D721Med (cell line): ENCODE results near the gene GGT6.
"Not testable (repeated sequence)": the region's sequence is repeated elsewhere in the genome, so short reads cannot be mapped to it uniquely, and the experiment has no call there.

Source experiments
- DNase-seq: peaks from one replicate; pipeline ENCODE4 v3.0.0; 2011; ENCODE audit warnings: low spot score; ENCODE audit not compliant: insufficient read length
- FAIRE-seq: peaks from 2 replicates; lab custom pipeline; 2011; peaks lifted over from hg19 to GRCh38; lab: Jason Lieb, UNC
- TF ChIP-seq, protein P1 (sequence below): IDR thresholded peaks from 2 replicates; pipeline ENCODE4 v1.5.1; 2012; ENCODE audit warnings: mild to moderate bottlenecking, control low read depth; ENCODE audit not compliant: insufficient read depth; ENCODE audit errors: missing control alignments

GGT6 gene

DNA sequence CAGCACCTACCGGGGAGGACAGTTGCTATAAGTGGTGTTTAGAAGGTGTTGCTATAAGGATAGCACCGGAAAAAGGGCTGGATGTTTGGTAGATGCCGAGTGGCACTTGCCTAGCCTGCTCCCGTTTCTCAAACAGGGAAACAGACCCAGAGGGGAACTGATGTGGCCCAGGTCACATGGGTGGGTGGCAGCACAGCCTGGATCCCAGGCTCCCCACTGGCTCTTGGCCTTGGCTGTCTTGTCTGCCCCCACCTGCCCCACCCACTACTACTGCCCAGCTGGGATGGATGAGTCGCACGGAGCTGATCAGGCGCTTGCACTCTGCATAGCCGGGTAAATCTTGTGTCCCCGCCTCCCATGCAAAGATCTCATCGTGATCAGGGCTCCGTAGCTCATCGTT, 31.2 kb upstream of the GGT6 start:
- no peak for FAIRE-seq
- no peak for DNase-seq
- TF ChIP-seq, protein P1, sequence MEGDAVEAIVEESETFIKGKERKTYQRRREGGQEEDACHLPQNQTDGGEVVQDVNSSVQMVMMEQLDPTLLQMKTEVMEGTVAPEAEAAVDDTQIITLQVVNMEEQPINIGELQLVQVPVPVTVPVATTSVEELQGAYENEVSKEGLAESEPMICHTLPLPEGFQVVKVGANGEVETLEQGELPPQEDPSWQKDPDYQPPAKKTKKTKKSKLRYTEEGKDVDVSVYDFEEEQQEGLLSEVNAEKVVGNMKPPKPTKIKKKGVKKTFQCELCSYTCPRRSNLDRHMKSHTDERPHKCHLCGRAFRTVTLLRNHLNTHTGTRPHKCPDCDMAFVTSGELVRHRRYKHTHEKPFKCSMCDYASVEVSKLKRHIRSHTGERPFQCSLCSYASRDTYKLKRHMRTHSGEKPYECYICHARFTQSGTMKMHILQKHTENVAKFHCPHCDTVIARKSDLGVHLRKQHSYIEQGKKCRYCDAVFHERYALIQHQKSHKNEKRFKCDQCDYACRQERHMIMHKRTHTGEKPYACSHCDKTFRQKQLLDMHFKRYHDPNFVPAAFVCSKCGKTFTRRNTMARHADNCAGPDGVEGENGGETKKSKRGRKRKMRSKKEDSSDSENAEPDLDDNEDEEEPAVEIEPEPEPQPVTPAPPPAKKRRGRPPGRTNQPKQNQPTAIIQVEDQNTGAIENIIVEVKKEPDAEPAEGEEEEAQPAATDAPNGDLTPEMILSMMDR, result no peak

DNA sequence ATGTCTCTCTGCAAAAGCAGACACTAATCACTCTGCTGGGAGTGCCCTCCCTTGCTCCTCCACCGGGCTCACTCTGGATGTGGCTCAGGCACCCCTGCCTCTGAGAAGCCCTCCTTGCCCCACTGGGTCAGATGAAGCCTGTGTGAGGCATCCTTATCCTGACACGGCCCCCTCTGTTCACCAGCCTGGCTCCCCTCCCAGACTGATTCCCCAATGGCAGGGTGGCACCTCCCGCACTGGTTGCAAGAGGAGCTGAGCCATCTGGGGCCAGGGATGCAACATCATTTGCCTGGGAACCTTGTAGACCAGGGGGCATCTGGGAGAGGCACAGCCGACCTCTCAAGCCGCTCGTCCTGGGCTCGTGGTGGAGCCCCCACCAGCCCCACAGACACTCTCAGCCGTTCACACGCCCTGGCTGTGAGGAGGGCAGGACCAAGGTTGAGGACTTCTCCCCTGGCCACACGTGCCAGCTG, 30.6 kb upstream of the GGT6 start:
- no peak for DNase-seq
- FAIRE-seq, result no peak

DNA sequence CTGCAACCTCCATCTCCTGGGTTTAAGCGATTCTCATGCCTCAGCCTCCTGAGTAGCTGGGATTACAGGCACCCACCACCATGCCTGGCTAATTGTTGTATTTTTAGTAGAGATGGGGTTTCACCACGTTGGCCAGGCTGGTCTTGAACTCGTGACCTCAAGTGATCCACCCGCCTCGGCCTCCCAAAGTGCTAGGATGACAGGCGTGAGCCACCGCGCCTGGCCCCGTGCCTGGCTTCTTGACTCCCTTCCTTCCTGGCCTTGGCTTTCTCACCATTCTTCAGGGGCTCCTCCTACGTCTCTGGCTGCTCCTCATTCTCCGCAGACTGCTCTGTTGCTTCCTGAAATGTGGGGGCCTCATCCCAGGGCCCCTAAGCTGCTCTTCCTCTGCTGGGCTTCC, 29.7 kb upstream of the GGT6 start:
- not testable (repeated sequence) for DNase-seq, FAIRE-seq

More for the DNA sequence above, 30.6 kb upstream of the GGT6 start:
- TF ChIP-seq, protein P1, result no peak

DNA sequence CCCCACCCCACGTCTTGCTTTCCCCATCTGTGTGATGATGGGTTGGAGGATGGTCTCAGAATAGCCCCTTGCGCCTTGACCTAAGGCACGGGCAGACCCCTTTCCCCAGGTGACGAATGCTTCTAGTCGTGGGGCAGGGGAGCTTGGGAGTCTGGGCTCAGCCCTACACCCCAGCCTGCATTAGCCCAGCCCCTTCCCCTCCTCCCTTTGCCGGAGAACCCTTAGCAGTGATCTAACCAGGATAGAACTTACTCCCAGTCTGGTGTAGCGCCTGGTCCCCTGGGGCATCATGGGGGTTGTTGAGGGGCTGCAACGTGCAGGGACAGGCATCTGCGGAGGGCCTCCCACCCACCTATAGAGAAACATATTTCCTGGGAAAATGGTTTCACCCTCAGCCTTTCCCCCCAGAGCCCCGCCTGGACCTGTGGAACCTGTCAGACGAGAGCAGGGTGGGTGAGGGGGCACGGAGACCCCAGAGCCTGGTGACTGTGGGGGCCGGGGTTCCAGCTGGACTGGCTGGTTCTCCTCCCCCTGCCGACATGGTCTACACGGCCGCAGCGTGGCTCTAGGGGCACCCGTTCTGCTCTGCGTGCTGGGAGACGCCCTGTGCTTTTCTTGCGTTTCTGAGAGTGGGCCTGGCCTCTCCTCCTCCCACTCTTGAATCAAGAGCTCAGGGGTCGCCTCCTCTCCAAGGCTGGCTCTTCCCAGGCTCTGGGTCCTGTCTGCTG, 28.7 kb upstream of the GGT6 start:
- TF ChIP-seq, protein P1, result no peak
- no peak for DNase-seq
- no peak for FAIRE-seq

DNA sequence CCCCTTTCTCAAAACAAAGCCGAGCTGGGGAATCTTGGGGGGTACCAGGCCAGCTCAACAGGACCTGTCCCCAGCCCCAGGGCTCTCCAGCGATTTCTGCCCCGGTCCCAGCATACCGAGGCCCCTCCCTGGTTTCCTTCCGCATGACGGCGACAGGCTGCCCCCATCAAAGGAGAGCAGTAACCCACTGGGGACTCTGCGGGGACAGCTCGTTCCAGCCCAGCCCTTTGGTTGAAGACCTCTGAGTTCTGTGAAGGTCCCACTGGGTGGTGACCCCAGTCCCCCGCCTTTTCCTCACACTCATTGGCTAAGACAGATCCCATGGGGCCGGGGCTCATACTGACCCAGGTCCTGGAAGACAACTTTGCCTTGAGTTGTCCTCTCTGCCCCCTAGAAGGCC, 28.0 kb upstream of the GGT6 start:
- DNase-seq (no peak), FAIRE-seq (no peak)
- TF ChIP-seq, protein P1, result no peak

DNA sequence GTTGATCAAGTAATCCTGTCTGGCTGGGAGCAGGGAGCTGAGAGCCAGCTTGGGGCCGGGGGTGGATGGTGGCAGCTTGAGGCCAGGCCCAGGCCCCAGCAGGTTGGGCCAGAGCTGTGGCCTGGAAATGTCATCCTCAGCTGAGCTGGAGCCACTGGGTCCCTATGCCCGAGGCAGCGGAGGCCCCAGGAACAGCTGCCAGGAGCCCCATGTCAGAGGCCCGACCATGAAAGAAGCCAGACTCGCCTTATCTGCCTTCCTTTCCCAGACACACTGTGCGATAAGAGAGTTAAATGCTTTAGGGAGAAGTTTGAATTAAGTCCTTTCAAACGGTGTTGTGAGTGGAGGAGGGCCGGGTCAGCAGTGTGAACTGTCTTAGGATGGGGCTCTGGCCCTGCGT, 27.4 kb upstream of the GGT6 start:
- TF ChIP-seq, protein P1, result no peak
- FAIRE-seq (no peak), DNase-seq (no peak)

DNA sequence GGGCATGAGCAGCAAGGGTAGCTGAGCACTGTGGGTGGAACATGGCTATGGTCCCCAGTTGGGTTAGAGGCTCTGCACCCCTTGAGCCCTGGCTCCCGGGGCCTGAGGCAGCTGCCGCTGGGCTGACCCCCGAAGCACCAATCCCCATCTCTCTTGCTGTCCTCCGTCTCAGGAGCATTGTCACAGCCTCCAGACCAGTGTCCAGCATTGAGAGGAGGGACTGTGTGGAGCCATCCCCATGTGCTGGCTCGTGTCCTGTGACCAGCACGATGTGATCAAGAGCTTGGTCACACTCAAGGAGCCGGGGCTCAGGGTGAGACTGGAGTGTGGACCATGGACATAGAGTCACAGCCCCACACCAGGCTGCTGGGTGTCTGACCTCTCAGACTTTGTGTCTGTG, 26.8 kb upstream of the GGT6 start:
- DNase-seq (no peak), FAIRE-seq (no peak)
- TF ChIP-seq, protein P1, result no peak
